Measurements from ENCODE around the gene DNASE1L3. TPM values are rescaled to one million over a fixed set of nuclear protein-coding genes. Genes with fewer than 3 reads are reported as not detected.

The DNASE1L3 gene
- total and polyA plus RNA-seq, 2 of the 13 experiments (the other 11 are each of a cell fraction or from before 2014, with no cell fraction given), result 0.86 to 1.7 TPM

GRCh38 chr3:58237941-58238681 is 27.3 kb upstream of the DNASE1L3 start (continued):
- TF ChIP-seq, protein P1, sequence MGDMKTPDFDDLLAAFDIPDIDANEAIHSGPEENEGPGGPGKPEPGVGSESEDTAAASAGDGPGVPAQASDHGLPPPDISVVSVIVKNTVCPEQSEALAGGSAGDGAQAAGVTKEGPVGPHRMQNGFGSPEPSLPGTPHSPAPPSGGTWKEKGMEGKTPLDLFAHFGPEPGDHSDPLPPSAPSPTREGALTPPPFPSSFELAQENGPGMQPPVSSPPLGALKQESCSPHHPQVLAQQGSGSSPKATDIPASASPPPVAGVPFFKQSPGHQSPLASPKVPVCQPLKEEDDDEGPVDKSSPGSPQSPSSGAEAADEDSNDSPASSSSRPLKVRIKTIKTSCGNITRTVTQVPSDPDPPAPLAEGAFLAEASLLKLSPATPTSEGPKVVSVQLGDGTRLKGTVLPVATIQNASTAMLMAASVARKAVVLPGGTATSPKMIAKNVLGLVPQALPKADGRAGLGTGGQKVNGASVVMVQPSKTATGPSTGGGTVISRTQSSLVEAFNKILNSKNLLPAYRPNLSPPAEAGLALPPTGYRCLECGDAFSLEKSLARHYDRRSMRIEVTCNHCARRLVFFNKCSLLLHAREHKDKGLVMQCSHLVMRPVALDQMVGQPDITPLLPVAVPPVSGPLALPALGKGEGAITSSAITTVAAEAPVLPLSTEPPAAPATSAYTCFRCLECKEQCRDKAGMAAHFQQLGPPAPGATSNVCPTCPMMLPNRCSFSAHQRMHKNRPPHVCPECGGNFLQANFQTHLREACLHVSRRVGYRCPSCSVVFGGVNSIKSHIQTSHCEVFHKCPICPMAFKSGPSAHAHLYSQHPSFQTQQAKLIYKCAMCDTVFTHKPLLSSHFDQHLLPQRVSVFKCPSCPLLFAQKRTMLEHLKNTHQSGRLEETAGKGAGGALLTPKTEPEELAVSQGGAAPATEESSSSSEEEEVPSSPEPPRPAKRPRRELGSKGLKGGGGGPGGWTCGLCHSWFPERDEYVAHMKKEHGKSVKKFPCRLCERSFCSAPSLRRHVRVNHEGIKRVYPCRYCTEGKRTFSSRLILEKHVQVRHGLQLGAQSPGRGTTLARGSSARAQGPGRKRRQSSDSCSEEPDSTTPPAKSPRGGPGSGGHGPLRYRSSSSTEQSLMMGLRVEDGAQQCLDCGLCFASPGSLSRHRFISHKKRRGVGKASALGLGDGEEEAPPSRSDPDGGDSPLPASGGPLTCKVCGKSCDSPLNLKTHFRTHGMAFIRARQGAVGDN (CRISPR knock-in tag; IDR thresholded peaks at IDR 0.05), result peak; percentile 87
- TF ChIP-seq NR2F1 (CRISPR knock-in tag; IDR thresholded peaks at IDR 0.05), result 0 out of 4 replicates have a peak, but pooled peaks of 1 of the 2 experiments have one; percentile 11
- TF ChIP-seq, protein P2, sequence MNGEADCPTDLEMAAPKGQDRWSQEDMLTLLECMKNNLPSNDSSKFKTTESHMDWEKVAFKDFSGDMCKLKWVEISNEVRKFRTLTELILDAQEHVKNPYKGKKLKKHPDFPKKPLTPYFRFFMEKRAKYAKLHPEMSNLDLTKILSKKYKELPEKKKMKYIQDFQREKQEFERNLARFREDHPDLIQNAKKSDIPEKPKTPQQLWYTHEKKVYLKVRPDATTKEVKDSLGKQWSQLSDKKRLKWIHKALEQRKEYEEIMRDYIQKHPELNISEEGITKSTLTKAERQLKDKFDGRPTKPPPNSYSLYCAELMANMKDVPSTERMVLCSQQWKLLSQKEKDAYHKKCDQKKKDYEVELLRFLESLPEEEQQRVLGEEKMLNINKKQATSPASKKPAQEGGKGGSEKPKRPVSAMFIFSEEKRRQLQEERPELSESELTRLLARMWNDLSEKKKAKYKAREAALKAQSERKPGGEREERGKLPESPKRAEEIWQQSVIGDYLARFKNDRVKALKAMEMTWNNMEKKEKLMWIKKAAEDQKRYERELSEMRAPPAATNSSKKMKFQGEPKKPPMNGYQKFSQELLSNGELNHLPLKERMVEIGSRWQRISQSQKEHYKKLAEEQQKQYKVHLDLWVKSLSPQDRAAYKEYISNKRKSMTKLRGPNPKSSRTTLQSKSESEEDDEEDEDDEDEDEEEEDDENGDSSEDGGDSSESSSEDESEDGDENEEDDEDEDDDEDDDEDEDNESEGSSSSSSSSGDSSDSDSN (CRISPR knock-in tag; IDR thresholded peaks at IDR 0.05), result peak; percentile 67
- TF ChIP-seq NFKB2 (CRISPR knock-in tag; IDR thresholded peaks at IDR 0.05; ENCODE audit: borderline replicate concordance), result peak; percentile 78; the same call in 1 of the 2 replicates
- peak; percentile 67; the same call in 1 of the 2 replicates for TF ChIP-seq ZMYM3 (CRISPR knock-in tag; IDR thresholded peaks at IDR 0.05)
- TF ChIP-seq ZNF354B (CRISPR knock-in tag; IDR thresholded peaks at IDR 0.05), result no peak
- 0 out of 2 replicates have a peak, but pooled peaks have one; percentile 29 for TF ChIP-seq ZNF839 (CRISPR knock-in tag; IDR thresholded peaks at IDR 0.05; ENCODE audit: borderline replicate concordance)
- TF ChIP-seq CEBPG (CRISPR knock-in tag; IDR thresholded peaks at IDR 0.05), result peak; percentile 90
- TF ChIP-seq HDAC2 (CRISPR knock-in tag; IDR thresholded peaks at IDR 0.05), result peak; percentile 36; the same call in 1 of the 2 replicates
- TF ChIP-seq KDM5B (CRISPR knock-in tag; IDR thresholded peaks at IDR 0.05; ENCODE audit: borderline replicate concordance), result peak; percentile 73
- no peak for TF ChIP-seq POLR2G (IDR thresholded peaks at IDR 0.05; ENCODE audit: low read depth, low read length)
- TF ChIP-seq BORCS8-MEF2B (CRISPR knock-in tag; IDR thresholded peaks at IDR 0.05), result peak; percentile 86
- TF ChIP-seq ATF7-NPFF (CRISPR knock-in tag; IDR thresholded peaks at IDR 0.05; ENCODE audit: low read depth), result peak; percentile 55; the same call in 1 of the 2 replicates
- TF ChIP-seq, protein P3, sequence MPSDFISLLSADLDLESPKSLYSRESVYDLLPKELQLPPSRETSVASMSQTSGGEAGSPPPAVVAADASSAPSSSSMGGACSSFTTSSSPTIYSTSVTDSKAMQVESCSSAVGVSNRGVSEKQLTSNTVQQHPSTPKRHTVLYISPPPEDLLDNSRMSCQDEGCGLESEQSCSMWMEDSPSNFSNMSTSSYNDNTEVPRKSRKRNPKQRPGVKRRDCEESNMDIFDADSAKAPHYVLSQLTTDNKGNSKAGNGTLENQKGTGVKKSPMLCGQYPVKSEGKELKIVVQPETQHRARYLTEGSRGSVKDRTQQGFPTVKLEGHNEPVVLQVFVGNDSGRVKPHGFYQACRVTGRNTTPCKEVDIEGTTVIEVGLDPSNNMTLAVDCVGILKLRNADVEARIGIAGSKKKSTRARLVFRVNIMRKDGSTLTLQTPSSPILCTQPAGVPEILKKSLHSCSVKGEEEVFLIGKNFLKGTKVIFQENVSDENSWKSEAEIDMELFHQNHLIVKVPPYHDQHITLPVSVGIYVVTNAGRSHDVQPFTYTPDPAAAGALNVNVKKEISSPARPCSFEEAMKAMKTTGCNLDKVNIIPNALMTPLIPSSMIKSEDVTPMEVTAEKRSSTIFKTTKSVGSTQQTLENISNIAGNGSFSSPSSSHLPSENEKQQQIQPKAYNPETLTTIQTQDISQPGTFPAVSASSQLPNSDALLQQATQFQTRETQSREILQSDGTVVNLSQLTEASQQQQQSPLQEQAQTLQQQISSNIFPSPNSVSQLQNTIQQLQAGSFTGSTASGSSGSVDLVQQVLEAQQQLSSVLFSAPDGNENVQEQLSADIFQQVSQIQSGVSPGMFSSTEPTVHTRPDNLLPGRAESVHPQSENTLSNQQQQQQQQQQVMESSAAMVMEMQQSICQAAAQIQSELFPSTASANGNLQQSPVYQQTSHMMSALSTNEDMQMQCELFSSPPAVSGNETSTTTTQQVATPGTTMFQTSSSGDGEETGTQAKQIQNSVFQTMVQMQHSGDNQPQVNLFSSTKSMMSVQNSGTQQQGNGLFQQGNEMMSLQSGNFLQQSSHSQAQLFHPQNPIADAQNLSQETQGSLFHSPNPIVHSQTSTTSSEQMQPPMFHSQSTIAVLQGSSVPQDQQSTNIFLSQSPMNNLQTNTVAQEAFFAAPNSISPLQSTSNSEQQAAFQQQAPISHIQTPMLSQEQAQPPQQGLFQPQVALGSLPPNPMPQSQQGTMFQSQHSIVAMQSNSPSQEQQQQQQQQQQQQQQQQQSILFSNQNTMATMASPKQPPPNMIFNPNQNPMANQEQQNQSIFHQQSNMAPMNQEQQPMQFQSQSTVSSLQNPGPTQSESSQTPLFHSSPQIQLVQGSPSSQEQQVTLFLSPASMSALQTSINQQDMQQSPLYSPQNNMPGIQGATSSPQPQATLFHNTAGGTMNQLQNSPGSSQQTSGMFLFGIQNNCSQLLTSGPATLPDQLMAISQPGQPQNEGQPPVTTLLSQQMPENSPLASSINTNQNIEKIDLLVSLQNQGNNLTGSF (CRISPR knock-in tag; IDR thresholded peaks at IDR 0.05), result no peak
- peak; percentile 54; the same call in 1 of the 2 replicates for TF ChIP-seq ZNF816 (CRISPR knock-in tag; IDR thresholded peaks at IDR 0.05; ENCODE audit: borderline replicate concordance)
- peak; percentile 58 for TF ChIP-seq HOXA3 (CRISPR knock-in tag; IDR thresholded peaks at IDR 0.05)
- 0 out of 2 replicates have a peak, but pooled peaks have one; percentile 37 for TF ChIP-seq PCBP1 (IDR thresholded peaks at IDR 0.05; ENCODE audit: borderline replicate concordance, low read depth, low read length)
